B cell (primary cell): ENCODE measurements around the gene IFNK. TPM values are rescaled to one million over a fixed set of nuclear protein-coding genes. Genes with fewer than 3 reads are reported as not detected.

ENCODE experiments used
- ATAC-seq: fragments of 200-7000 bp; cut with Tn5 transposase; one replicate; pipeline ENCODE4 v1.10.0; 2021; ENCODE audit warnings: low read depth, mild to moderate bottlenecking, moderate number of reproducible peaks, moderate library complexity
- CTCF ChIA-PET: fragments of 350-600 bp; sonication (Branson Sonifier 250); formaldehyde crosslinking; loops from one replicate; lab custom pipeline; 2021; ENCODE audit warnings: antibody characterized with exemption, inconsistent platforms; lab: Charles Lee
- POLR2A ChIA-PET: fragments of 350-600 bp; sonication (Branson Sonifier 250); formaldehyde crosslinking; loops from one replicate; lab custom pipeline; 2021; ENCODE audit warnings: antibody characterized with exemption; lab: Charles Lee
- DNase-seq: peaks from one replicate; pipeline ENCODE4 v3.0.0; 2013
- H2AFZ ChIP-seq: 2 replicates; pipeline ENCODE4 v1.6.1; 2012; ENCODE audit warnings: mild to moderate bottlenecking, low read depth, low read length; ENCODE audit not compliant: insufficient read depth, poor library complexity, severe bottlenecking
- H3K27ac ChIP-seq, 2 donors: 1 replicate in 1 of 2; 2 replicates in 1 of 2; pipeline ENCODE4 v1.5.1; 2012 to 2013; ENCODE audit warnings: low read length in 2 of 2, mild to moderate bottlenecking in 2 of 2, moderate library complexity in 1 of 2
- H3K27me3 ChIP-seq, 4 experiments: fragments of 200-600 bp in 1 of 4; sonication (generic) in 1 of 4; replicated peaks in 1 of 4; 1 replicate in 2 of 4; 2 replicates in 2 of 4; pipeline versions ENCODE4 v1.6.1 to v1.7.0; 2013 to 2016; ENCODE audit warnings: low read length in 3 of 4, mild to moderate bottlenecking in 2 of 4, mixed read lengths in 1 of 4, moderate library complexity in 1 of 4; ENCODE audit not compliant: insufficient read depth in 4 of 4, control insufficient read depth in 3 of 4; ENCODE audit errors: control extremely low read depth in 1 of 4
- H3K36me3 ChIP-seq, 2 experiments: replicated peaks in 1 of 2; 1 replicate in 1 of 2; 2 replicates in 1 of 2; pipeline versions ENCODE4 v1.6.1 to v1.7.1; 2013; ENCODE audit warnings: low read length in 1 of 2; ENCODE audit not compliant: insufficient read depth in 2 of 2, control insufficient read depth in 1 of 2; ENCODE audit errors: control extremely low read depth in 1 of 2, extremely low read depth in 1 of 2
- H3K4me1 ChIP-seq, 2 donors: fragments of 200-600 bp in 1 of 2; sonication (generic) in 1 of 2; 1 replicate in 1 of 2; 2 replicates in 1 of 2; pipeline versions ENCODE4 v1.5.1 to v1.6.1; 2013 to 2017; ENCODE audit warnings: low read length in 2 of 2; ENCODE audit not compliant: control insufficient read depth in 2 of 2, insufficient read depth in 2 of 2
- H3K4me2 ChIP-seq: replicated peaks from 2 replicates; pipeline ENCODE3; 2012; ENCODE audit warnings: mild to moderate bottlenecking, low read depth, low read length; ENCODE audit not compliant: poor library complexity, severe bottlenecking
- H3K4me3 ChIP-seq, 5 experiments: fragments of 200-600 bp in 1 of 5; sonication (generic) in 1 of 5; 1 replicate in 3 of 5; 2 replicates in 2 of 5; pipeline versions ENCODE4 v1.5.1 to v1.7.0; 2011 to 2016; ENCODE audit warnings: low read length in 4 of 5, mild to moderate bottlenecking in 4 of 5, low read depth in 2 of 5, control low read depth in 1 of 5, moderate library complexity in 1 of 5; ENCODE audit not compliant: insufficient read depth in 1 of 5; ENCODE audit errors: control extremely low read depth in 1 of 5, extremely low read depth in 1 of 5
- H3K79me2 ChIP-seq: fragments of 200-600 bp; sonication (generic); one replicate; pipeline ENCODE4 v1.6.0; 2016; ENCODE audit warnings: low read length; ENCODE audit not compliant: control insufficient read depth, insufficient read depth
- H3K9ac ChIP-seq: fragments of 200-600 bp; sonication (generic); 2 replicates; pipeline ENCODE4 v1.6.1; 2017; ENCODE audit warnings: mild to moderate bottlenecking, low read length, moderate library complexity
- H3K9me3 ChIP-seq, 3 donors: one replicate each; pipeline versions ENCODE4 v1.6.1 to v1.7.1; 2013; ENCODE audit warnings: low read length in 2 of 3; ENCODE audit not compliant: control insufficient read depth in 2 of 3, insufficient read depth in 1 of 3; ENCODE audit errors: control extremely low read depth in 1 of 3
- H4K20me1 ChIP-seq: 2 replicates; pipeline ENCODE4 v1.6.0; 2012; ENCODE audit warnings: mild to moderate bottlenecking, low read length; ENCODE audit not compliant: insufficient read depth, control insufficient read depth, poor library complexity, severe bottlenecking
- H3K27ac Mint-ChIP-seq: one replicate; pipeline ENCODE4 v1.8.0; 2021; ENCODE audit warnings: mixed read lengths
- H3K27me3 Mint-ChIP-seq: one replicate; pipeline ENCODE4 v1.8.0; 2021; ENCODE audit warnings: mixed read lengths
- H3K4me1 Mint-ChIP-seq: one replicate; pipeline ENCODE4 v1.8.0; 2021; ENCODE audit warnings: mixed read lengths
- H3K4me3 Mint-ChIP-seq: one replicate; pipeline ENCODE4 v1.8.0; 2021; ENCODE audit warnings: mixed read lengths
- H3K9me3 Mint-ChIP-seq: one replicate; pipeline ENCODE4 v1.8.0; 2022; ENCODE audit warnings: mixed read lengths; ENCODE audit not compliant: insufficient read depth
- CTCF ChIP-seq: fragments of 200-600 bp; IDR thresholded peaks from one replicate; pipeline ENCODE4 v1.8.0; 2022; ENCODE audit warnings: antibody characterized with exemption, mild to moderate bottlenecking
- EZH2 ChIP-seq: IDR thresholded peaks from 2 replicates; pipeline ENCODE4 v1.6.1; 2012; ENCODE audit warnings: borderline replicate concordance, low read depth, mild to moderate bottlenecking, moderate library complexity, low read length; ENCODE audit not compliant: insufficient read depth, poor library complexity, severe bottlenecking
- WGBS: methylation state at CpG from one replicate; pipeline ENCODE4 v1.1.5; 2013; ENCODE audit warnings: missing lambda C conversion rate; ENCODE audit not compliant: insufficient coverage; 5-methylcytosine and 5-hydroxymethylcytosine counted together
- intact Hi-C: fragments of 100-400 bp; cut with micrococcal nuclease; formaldehyde crosslinking; loops from one replicate; pipeline ENCODE4 v1.10.0; 2022
- polyA plus RNA-seq: library from polyadenylated mRNA; depleted of rRNA; stranded (reverse); fragments of >200 nt; gene quantifications from 2 replicates; pipeline ENCODE4 v1.2.3, GENCODE V29; 2012
- total RNA-seq, 2 donors: library from RNA; stranded (reverse); fragments of 120-200 nt in 1 of 2; gene quantifications; 1 replicate in 1 of 2; 2 replicates in 1 of 2; pipeline versions ENCODE4 v1.2.3 to v1.2.4, GENCODE V29; 2013 to 2022

Gene IFNK
- total and polyA plus RNA-seq, 2 donors (not counting 1 experiment from before 2014, with no cell fraction given) = not detected

DNA sequence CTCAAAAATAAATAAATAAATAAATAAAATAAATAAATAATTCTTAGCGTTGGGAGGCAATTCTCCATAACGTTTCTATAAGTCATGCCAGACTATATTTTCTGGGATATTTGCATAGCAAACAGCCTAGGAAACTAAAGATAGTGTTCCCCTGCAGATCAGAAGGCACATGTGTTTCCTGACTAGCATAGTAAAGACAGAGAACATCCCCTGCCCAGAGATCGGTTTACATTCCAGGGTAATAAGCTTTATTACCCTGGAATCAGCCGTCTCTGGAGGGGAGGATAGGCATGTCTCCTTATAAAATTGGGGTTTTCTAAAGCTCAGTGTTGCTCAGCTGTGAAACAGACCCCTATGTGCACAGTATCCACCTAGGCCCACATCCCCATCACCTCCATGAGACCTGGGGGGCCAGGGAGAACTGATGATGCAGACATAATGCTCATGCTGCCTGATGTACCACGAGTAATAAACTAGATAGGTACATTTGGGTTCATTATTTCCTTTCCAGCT lies 36.9 kb upstream of the IFNK start:
- no peak for TF ChIP-seq EZH2
- no peak for TF ChIP-seq CTCF
- H3K27me3 ChIP-seq = no peaks in the 10 kb centered on the region
- H3K4me3 ChIP-seq = no peak overlapping the region
- Mint-ChIP-seq H3K27me3 (no peaks in the 10 kb centered on the region), H3K9me3 (no peaks in the 10 kb centered on the region), H3K27ac (peak overlapping the region; percentile 5), H3K4me3 (no peak overlapping the region), H3K4me1 (peaks cover 86% of the 10 kb centered on the region)
- intact Hi-C loops = loop anchor here (5.0 kb wide), 1 partner anchor 110 kb away; no protein-coding TSS in a partner anchor
- H4K20me1 ChIP-seq = no peaks in the 10 kb centered on the region
- H3K4me2 ChIP-seq = peak overlapping the region; percentile 43
- ChIA-PET CTCF (interaction anchor here (0.6 to 3.1 kb wide), 8 partner anchors 16 to 154 kb away, joined by 3 to 18 read pairs (median 6); partner anchors contain the start of genes IFNK and MOB3B), POLR2A (interaction anchor here (0.6 kb wide), 1 partner anchor 22 kb away, joined by 3 read pairs; no protein-coding TSS in a partner anchor)
- H3K79me2 ChIP-seq = peaks cover 57% of the 10 kb centered on the region
- peaks cover 95 to 100% of the 10 kb centered on the region in 2 donors for H3K4me1 ChIP-seq
- 10% methylated on average over 2 of the region's 5 CpGs for WGBS
- H3K9ac ChIP-seq = no peak overlapping the region
- H3K36me3 ChIP-seq = no peaks in the 10 kb centered on the region
- ATAC-seq = no peak
- no peak for DNase-seq
- H2AFZ ChIP-seq = no peak overlapping the region
- no peaks in the 10 kb centered on the region for H3K9me3 ChIP-seq
- H3K27ac ChIP-seq = peak overlapping the region in 1 of 2 donors; percentile 1

DNA sequence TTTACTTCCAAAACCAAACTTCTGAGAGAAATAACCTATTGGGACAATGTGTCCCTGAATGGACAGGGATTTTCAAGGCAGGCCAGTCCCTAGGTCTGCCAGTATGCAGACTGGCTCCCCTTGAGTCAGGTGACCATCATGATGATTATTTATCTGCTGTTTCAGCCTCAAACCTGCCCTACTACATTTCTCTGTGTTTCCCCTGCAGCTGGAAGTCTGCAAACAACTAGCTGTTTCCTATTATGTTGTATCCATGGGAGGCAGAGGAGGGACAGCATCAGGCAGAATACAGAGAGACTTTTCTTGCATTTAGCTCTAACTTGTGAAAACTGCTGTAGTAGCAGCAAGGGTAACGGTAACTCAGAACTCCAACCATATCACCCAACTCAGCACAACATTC lies 36.2 kb upstream of the IFNK start:
- CTCF ChIA-PET = interaction anchor here (0.9 to 3.1 kb wide), 8 partner anchors 13 to 155 kb away, joined by 3 to 18 read pairs (median 4); partner anchors contain the start of genes IFNK and MOB3B
- H3K27me3 Mint-ChIP-seq = no peaks in the 10 kb centered on the region
- no peak overlapping the region for H2AFZ ChIP-seq
- H3K27ac Mint-ChIP-seq = peak overlapping the region; percentile 5
- H3K4me3 Mint-ChIP-seq = peak overlapping the region; percentile 38
- H3K9me3 ChIP-seq = no peaks in the 10 kb centered on the region
- no peak overlapping the region for H3K27ac ChIP-seq
- no peaks in the 10 kb centered on the region for H3K36me3 ChIP-seq
- H3K9me3 Mint-ChIP-seq = no peaks in the 10 kb centered on the region
- H3K4me1 Mint-ChIP-seq = peaks cover 84% of the 10 kb centered on the region
- H3K4me3 ChIP-seq = no peak overlapping the region
- no peaks in the 10 kb centered on the region for H3K27me3 ChIP-seq
- H3K4me2 ChIP-seq = peak overlapping the region; percentile 43
- whole genome bisulfite sequencing = no CpG with 5 or more reads among the region's 1 CpG
- TF ChIP-seq EZH2 = no peak
- no peak for TF ChIP-seq CTCF
- H3K79me2 ChIP-seq = peaks cover 58% of the 10 kb centered on the region
- ATAC-seq (no peak), DNase-seq (no peak)
- POLR2A ChIA-PET = no interaction called here
- intact Hi-C loops = loop anchor here (5.0 kb wide), 1 partner anchor 111 kb away; no protein-coding TSS in a partner anchor
- peaks cover 87 to 96% of the 10 kb centered on the region in 2 donors for H3K4me1 ChIP-seq
- H3K9ac ChIP-seq = no peak overlapping the region
- no peaks in the 10 kb centered on the region for H4K20me1 ChIP-seq
